ENCODE measurements around the gene MRPL45. TPM values are rescaled to one million over a fixed set of nuclear protein-coding genes. Genes with fewer than 3 reads are reported as not detected.
A peak's percentile ranks its signal among the peaks of the same experiment; 100 is the strongest.

The MRPL45 gene
- total and polyA plus RNA-seq, 2 of the 13 experiments (the other 11 are each of a cell fraction or from before 2014, with no cell fraction given), result 89.5 to 157 TPM

- TF ChIP-seq ZBTB40 (IDR thresholded peaks at IDR 0.05), result no peak
- TF ChIP-seq ZBTB40 (CRISPR knock-in tag; IDR thresholded peaks at IDR 0.05), result 0 out of 2 replicates have a peak, but pooled peaks have one; percentile 20
- TF ChIP-seq SALL2 (CRISPR knock-in tag; IDR thresholded peaks at IDR 0.05), result 0 out of 2 replicates have a peak, but pooled peaks have one; percentile 33
- TF ChIP-seq KDM4B (CRISPR knock-in tag; IDR thresholded peaks at IDR 0.05), result 0 out of 2 replicates have a peak, but pooled peaks have one; percentile 19
- no peak for TF ChIP-seq SMYD3 (CRISPR knock-in tag; IDR thresholded peaks at IDR 0.05)
- TF ChIP-seq GRHL1 (CRISPR knock-in tag; conservative IDR thresholded peaks at IDR 0.05), result no peak
- no peak for TF ChIP-seq ZNF224 (CRISPR knock-in tag; IDR thresholded peaks at IDR 0.05)
- TF ChIP-seq KMT2B (CRISPR knock-in tag; IDR thresholded peaks at IDR 0.05), result peak; percentile 24; the same call in 1 of the 2 replicates
- no peak for TF ChIP-seq NCOA5 (CRISPR knock-in tag; IDR thresholded peaks at IDR 0.05)
- no peak for TF ChIP-seq GZF1 (CRISPR knock-in tag; IDR thresholded peaks at IDR 0.05)
- TF ChIP-seq RERE (CRISPR knock-in tag; IDR thresholded peaks at IDR 0.05; ENCODE audit: low read depth), result no peak
Measured at GRCh38 chr17:38352245-38353085, 55.5 kb downstream of the MRPL45 start (continued).
